ENCODE measurements around the gene WWTR1.

The WWTR1 gene

DNA sequence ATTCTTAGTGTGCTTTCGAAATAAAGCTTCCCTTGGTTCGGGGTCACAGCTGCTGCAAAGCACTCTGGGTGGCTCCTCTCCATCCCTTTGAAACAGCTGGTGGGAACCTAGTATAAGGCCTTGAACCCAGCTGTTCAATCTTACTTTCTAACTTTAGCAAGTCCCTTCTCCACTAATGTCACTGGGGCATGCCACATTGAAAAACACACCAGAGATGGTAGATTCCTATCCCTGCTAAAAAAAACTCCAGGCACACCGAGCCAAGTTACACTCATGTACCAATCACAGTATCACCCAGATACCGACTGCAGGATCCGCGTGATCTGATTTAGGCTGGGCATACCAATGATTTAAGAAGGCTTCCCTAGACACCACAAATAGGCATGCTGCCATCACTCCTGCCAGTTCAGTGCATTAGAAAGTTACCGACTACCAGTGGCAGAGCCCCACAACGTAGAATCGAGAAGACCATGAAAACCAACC, 65.0 kb downstream of the WWTR1 start:
- ATAC-seq (replicated peaks; ENCODE audit: extremely low read depth, poor library complexity, severe bottlenecking) = no peak
- H3K9me3 Mint-ChIP-seq = no peaks in the 10 kb centered on the region
- no peaks in the 10 kb centered on the region for H3K4me1 Mint-ChIP-seq
- DNase-seq (ENCODE audit: low spot score in 2 of 2) = no peak
- no peak overlapping the region for H3K27ac Mint-ChIP-seq (ENCODE audit: low read depth)
- H3K4me3 Mint-ChIP-seq = no peak overlapping the region
- peaks cover 9% of the 10 kb centered on the region for H3K27me3 Mint-ChIP-seq
- H3K36me3 Mint-ChIP-seq (ENCODE audit: insufficient read depth) = no peaks in the 10 kb centered on the region

DNA sequence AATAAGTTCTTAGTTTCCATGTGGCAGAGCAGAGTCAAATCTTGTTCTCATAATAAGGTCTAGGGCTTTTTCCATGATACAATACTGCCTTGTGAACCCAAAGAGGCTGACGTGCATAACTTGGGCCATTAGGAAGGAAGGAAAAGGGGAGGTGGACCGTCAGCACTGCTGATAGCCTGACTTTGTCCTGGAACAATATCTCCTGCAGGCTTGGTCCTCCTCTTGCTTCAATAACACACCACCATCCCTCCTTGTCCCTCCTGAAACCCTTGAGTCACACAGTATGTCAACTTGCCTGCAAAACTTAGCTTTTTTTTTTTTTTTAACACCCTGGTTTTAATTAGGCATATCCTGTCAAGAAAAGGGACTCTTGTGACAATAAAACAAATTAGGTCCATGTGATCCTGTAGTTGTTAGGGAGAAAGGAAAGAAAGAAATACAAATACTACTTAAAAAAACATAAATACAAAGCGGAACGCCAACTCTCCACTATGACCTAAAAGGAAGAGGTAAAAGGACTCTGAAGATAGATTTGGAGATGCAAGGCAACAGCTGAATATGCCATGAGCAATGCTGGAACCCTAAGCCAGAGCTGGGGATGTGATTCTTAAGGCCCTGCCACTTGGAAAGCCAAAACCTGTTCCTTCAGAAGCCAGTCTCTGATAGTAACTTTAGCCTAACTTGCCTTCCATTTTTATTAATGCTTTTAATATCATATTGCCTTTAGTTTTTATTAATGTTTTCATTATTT, 67.0 kb downstream of the WWTR1 start:
- Mint-ChIP-seq H3K27ac (ENCODE audit: low read depth) (no peak overlapping the region), H3K9me3 (no peaks in the 10 kb centered on the region)
- ATAC-seq (replicated peaks; ENCODE audit: extremely low read depth, poor library complexity, severe bottlenecking) = no peak

DNA sequence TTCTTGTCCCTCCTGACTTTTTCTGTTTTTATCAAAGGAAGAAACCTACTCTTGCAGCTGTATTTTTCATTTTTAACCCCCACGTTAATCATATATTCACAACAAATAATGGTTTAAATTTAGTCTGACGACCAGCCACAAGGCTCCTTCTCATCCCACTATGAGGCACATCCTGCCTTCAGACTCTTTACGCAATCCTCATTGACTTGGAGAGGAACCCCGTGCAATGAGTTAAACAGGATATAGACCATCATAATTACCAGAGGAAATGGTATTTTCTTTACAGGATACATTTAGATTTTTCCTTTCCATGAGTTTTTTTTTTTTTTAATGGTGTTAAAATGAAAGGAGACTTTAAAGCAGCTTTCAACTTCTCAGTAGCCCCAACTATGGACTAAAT, 68.5 kb downstream of the WWTR1 start:
- H3K4me1 Mint-ChIP-seq = no peaks in the 10 kb centered on the region
- no peak for ATAC-seq (replicated peaks; ENCODE audit: extremely low read depth, poor library complexity, severe bottlenecking)
- H3K9me3 Mint-ChIP-seq = no peaks in the 10 kb centered on the region
- no peaks in the 10 kb centered on the region for H3K36me3 Mint-ChIP-seq (ENCODE audit: insufficient read depth)
- H3K27ac Mint-ChIP-seq (ENCODE audit: low read depth) = no peak overlapping the region
- peaks cover 21% of the 10 kb centered on the region for H3K27me3 Mint-ChIP-seq
- DNase-seq (ENCODE audit: low spot score in 2 of 2) = no peak
- H3K4me3 Mint-ChIP-seq = no peak overlapping the region

More for the DNA sequence above, 67.0 kb downstream of the WWTR1 start:
- H3K4me3 Mint-ChIP-seq = no peak overlapping the region
- DNase-seq (ENCODE audit: low spot score in 2 of 2) = no peak
- no peaks in the 10 kb centered on the region for H3K4me1 Mint-ChIP-seq
- no peaks in the 10 kb centered on the region for H3K36me3 Mint-ChIP-seq (ENCODE audit: insufficient read depth)
- peaks cover 21% of the 10 kb centered on the region for H3K27me3 Mint-ChIP-seq

DNA sequence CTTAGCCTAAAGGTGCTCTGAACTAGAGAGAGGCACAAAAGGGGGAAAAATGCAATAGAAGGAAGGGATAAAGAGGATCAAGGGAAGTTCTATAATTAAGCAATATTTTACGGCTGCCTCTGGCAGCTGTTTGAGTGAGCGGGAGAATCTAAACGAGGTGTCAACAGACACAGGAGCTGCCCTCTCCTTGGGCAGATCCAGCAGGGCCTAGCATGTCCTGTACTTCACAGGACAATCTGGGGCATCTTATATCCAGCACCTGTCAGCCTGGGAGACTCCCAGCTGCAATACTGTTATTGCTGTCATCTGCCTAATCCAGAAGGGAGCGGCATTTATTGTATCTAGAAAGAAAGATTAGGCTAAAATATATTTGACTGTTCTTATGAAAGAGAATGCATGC, 68.9 kb downstream of the WWTR1 start:
- no peak for DNase-seq (ENCODE audit: low spot score in 2 of 2)
- Mint-ChIP-seq H3K4me3 (no peak overlapping the region), H3K36me3 (ENCODE audit: insufficient read depth) (no peaks in the 10 kb centered on the region), H3K27ac (ENCODE audit: low read depth) (no peak overlapping the region), H3K27me3 (peaks cover 21% of the 10 kb centered on the region), H3K9me3 (no peaks in the 10 kb centered on the region), H3K4me1 (no peaks in the 10 kb centered on the region)
- ATAC-seq (replicated peaks; ENCODE audit: extremely low read depth, poor library complexity, severe bottlenecking) = no peak

DNA sequence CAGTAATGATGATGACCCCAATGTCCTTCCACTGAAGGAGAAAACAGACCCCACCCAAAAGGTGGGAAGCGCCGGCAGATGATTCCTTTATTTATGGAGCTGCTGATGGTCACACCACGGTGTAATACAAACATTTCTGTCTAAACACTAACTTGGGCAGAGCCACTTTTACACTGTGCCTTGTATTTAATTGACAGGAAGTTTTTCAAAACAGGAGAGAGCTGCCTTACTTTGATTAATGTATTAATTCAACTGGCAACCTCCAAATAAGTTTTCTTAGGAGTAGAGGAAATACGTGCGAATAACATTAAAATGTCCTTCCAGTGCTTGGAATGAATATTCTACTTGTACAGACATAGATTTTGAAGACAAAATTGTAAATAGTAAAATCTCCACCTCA, 70.4 kb downstream of the WWTR1 start:
- H3K27ac Mint-ChIP-seq (ENCODE audit: low read depth) = no peak overlapping the region
- H3K9me3 Mint-ChIP-seq = no peaks in the 10 kb centered on the region
- ATAC-seq (replicated peaks; ENCODE audit: extremely low read depth, poor library complexity, severe bottlenecking) (no peak), DNase-seq (ENCODE audit: low spot score in 2 of 2) (no peak)
- no peaks in the 10 kb centered on the region for H3K36me3 Mint-ChIP-seq (ENCODE audit: insufficient read depth)
- no peak overlapping the region for H3K4me3 Mint-ChIP-seq
- peaks cover 12% of the 10 kb centered on the region for H3K27me3 Mint-ChIP-seq
- H3K4me1 Mint-ChIP-seq = no peaks in the 10 kb centered on the region

DNA sequence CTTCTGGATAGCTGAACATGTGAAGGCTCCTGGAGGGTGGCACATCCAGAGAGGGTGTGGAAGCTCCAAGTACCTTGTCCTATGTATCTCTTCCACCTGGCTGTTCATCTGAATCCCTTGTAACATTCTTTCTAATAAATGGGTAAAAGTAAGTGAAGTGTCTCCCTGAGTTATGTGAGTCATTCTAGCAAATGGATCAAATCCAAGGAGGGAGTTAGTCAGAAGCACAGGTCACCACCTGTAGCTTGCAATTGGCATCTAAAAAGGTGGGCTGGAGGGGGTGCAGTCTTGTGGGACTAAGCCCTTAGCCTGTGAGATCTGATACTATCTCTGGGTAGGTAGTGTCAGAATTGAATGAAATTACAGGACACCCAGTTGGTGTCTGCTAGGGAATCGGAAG, 71.0 kb downstream of the WWTR1 start:
- Mint-ChIP-seq H3K36me3 (ENCODE audit: insufficient read depth) (no peaks in the 10 kb centered on the region), H3K27me3 (peaks cover 12% of the 10 kb centered on the region), H3K27ac (ENCODE audit: low read depth) (no peak overlapping the region), H3K4me1 (no peaks in the 10 kb centered on the region), H3K4me3 (no peak overlapping the region), H3K9me3 (no peaks in the 10 kb centered on the region)
- DNase-seq (ENCODE audit: low spot score in 2 of 2) (no peak), ATAC-seq (replicated peaks; ENCODE audit: extremely low read depth, poor library complexity, severe bottlenecking) (no peak)

DNA sequence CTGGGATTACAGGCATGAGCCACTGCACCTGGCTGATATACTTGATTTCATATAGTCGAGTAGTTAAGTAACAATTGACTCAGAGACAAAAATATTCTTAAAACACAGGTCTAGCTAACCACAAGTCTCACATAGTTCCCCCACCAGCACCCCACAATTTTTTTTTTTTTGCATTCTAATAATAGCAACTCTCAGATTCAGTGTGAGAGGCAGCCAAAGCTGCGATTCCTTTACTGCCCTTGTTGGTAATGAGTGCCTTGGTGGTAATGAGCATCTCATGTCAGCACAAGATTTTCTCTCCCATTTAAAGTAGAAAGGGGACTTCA, 72.5 kb downstream of the WWTR1 start:
- no peaks in the 10 kb centered on the region for H3K36me3 Mint-ChIP-seq (ENCODE audit: insufficient read depth)
- H3K4me1 Mint-ChIP-seq = peaks cover 9% of the 10 kb centered on the region
- H3K27me3 Mint-ChIP-seq = peaks cover 22% of the 10 kb centered on the region
- ATAC-seq (replicated peaks; ENCODE audit: extremely low read depth, poor library complexity, severe bottlenecking) (no peak), DNase-seq (ENCODE audit: low spot score in 2 of 2) (no peak)
- no peak overlapping the region for H3K27ac Mint-ChIP-seq (ENCODE audit: low read depth)
- no peaks in the 10 kb centered on the region for H3K9me3 Mint-ChIP-seq
- no peak overlapping the region for H3K4me3 Mint-ChIP-seq

DNA sequence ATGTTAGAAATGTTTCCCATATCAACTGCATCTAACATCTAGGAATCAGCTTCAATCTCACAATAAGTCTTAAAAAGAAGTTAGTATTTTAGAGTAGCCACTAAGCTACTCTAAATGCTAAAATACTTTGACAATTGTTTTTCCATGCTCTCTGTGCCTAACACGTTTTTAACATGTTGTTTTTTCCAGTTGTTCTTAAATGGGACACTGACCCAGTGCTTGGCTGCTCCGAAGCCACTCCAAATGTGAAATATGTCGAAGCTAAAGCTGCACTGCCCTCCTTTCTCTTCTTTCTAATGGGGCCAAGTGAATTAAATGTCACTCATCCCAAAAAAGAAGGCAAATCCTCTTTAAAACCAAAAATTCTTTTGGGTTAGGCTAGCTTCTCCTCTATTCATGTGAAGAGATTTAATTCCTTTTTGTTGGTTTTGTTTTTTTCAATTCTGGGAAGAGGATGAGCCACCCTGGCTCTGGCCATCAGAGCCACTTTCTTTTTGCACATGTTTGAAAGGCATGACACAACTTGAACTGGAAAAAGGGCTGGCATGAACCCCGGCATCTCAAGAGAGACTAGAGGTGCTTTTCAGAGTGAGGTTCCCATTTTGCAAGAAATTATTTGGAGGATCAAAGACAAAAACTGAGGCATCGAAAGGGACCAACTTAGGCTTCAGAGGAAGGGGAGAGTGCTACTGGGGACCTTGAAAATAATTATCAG, 73.7 kb downstream of the WWTR1 start:
- no peaks in the 10 kb centered on the region for H3K36me3 Mint-ChIP-seq (ENCODE audit: insufficient read depth)
- ATAC-seq (replicated peaks; ENCODE audit: extremely low read depth, poor library complexity, severe bottlenecking) = no peak
- H3K4me1 Mint-ChIP-seq = peaks cover 16% of the 10 kb centered on the region
- no peak overlapping the region for H3K4me3 Mint-ChIP-seq
- H3K27ac Mint-ChIP-seq (ENCODE audit: low read depth) = no peak overlapping the region
- H3K27me3 Mint-ChIP-seq = peaks cover 26% of the 10 kb centered on the region
- H3K9me3 Mint-ChIP-seq = no peaks in the 10 kb centered on the region
- no peak for DNase-seq (ENCODE audit: low spot score in 2 of 2)

DNA sequence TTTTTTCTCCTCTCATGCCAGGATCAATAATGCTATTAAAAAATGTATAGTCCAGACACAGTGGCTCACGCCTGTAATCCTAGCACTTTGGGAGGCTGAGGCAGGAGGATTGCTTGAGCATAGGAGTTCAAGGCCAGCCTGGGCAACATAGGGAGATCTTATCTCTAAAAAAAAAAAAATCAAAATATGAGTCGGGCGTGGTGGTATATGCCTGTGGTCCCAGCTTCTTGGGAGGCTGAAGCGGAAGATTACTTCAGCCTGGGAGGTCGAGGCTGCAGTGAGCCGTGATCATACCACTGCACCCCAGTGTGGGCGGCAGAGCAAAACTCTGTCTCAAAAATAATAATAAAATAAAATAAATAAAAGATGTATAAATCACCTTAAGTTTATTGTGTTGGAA, 75.4 kb downstream of the WWTR1 start:
- ATAC-seq (replicated peaks; ENCODE audit: extremely low read depth, poor library complexity, severe bottlenecking) (no peak), DNase-seq (ENCODE audit: low spot score in 2 of 2) (no peak)
- H3K27me3 Mint-ChIP-seq = peaks cover 25% of the 10 kb centered on the region
- H3K9me3 Mint-ChIP-seq = no peaks in the 10 kb centered on the region
- no peaks in the 10 kb centered on the region for H3K36me3 Mint-ChIP-seq (ENCODE audit: insufficient read depth)
- H3K4me3 Mint-ChIP-seq = no peak overlapping the region
- H3K4me1 Mint-ChIP-seq = peaks cover 16% of the 10 kb centered on the region
- H3K27ac Mint-ChIP-seq (ENCODE audit: low read depth) = no peak overlapping the region

DNA sequence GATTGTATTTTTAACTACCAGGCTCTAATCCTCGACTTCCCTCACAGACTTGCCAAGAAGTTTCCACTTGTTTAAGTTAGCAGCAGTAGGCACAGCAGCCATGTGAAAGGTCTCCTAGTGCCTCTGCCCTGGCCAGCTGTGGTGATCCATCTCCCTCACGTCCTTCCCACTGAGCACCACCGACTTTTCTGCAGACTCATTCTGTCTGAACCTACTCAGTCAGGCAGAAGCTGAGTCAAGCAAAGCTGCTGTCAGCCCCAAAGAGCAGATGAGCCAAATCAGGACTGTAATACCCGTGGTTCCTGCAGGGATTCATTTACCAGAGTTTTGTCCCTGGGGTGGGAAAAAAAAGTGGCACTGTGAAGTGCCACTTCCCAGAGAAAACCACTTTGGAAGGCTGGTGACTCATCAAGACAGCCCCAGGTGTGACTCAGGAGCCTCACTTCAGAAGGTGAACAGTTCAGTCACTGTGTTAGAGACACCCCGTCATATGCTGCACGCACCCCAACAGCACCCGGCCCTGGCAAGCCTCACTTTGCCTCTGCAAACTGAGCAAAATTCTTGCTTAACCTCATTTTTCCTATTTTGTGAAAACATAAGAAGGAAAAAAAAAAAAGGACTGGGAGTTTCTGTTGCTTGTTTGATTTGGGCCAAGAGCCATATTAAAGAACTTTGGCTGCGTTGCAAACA, 76.0 kb downstream of the WWTR1 start:
- no peak overlapping the region for H3K4me3 Mint-ChIP-seq
- H3K27ac Mint-ChIP-seq (ENCODE audit: low read depth) = no peak overlapping the region

DNA sequence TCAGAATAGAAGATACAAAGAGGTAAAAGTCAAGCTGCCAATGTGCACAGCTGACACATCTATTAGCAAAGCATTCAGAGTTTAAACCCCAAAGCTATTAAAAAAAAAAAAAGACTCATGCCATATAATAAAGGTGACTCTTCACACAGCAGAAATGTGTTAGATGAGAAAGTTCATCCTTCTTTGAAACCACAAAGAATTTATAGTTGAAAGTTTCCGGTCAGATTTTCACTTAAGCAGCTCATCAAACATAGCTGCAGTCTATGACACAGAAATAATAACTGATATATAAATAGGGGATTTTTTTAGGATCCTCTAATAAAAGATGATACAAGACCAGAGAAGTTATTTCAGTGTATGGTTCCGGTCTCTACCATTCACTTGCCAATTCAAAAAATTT, 76.6 kb downstream of the WWTR1 start:
- DNase-seq (ENCODE audit: low spot score in 2 of 2) (no peak), ATAC-seq (replicated peaks; ENCODE audit: extremely low read depth, poor library complexity, severe bottlenecking) (peak; percentile 15)
- H3K4me1 Mint-ChIP-seq = peaks cover 16% of the 10 kb centered on the region
- peaks cover 14% of the 10 kb centered on the region for H3K27me3 Mint-ChIP-seq
- no peaks in the 10 kb centered on the region for H3K9me3 Mint-ChIP-seq
- no peak overlapping the region for H3K4me3 Mint-ChIP-seq
- no peaks in the 10 kb centered on the region for H3K36me3 Mint-ChIP-seq (ENCODE audit: insufficient read depth)
- H3K27ac Mint-ChIP-seq (ENCODE audit: low read depth) = no peak overlapping the region

More for the DNA sequence above, 76.0 kb downstream of the WWTR1 start:
- ATAC-seq (replicated peaks; ENCODE audit: extremely low read depth, poor library complexity, severe bottlenecking) (no peak), DNase-seq (ENCODE audit: low spot score in 2 of 2) (no peak)
- Mint-ChIP-seq H3K4me1 (peaks cover 16% of the 10 kb centered on the region), H3K9me3 (no peaks in the 10 kb centered on the region), H3K36me3 (ENCODE audit: insufficient read depth) (no peaks in the 10 kb centered on the region), H3K27me3 (peaks cover 20% of the 10 kb centered on the region)

DNA sequence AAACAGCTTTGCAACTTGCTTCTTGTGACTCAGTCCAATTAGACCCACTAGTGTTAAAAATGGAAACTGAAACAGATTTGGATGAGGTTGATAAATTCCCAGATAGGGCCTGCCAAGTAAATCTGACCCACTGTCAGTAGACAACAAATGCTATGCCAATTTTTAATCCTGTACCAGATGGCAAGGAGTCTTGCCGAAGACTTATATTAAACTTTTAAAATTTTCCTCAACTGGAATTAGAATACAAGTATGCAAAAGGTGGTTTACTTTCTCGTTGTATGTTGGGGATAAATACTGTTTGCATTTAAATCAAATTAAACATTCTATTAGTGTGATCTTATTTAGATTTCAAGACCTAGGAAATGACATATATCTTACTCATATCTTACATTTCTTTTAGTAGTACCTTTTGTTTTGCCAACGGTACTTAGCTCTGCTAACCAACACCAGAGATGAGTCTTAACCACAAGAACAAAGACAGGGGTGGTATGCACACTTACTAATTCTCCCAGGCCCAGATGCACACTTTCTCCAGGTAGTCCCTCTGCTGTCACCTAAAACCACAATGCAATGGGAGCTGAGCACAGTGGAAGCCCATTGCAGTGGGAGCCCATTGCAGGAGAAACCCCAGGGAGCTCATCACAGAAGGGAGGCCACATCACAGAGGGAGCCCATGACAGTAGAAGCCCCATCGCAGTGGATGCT, 77.8 kb downstream of the WWTR1 start:
- ATAC-seq (replicated peaks; ENCODE audit: extremely low read depth, poor library complexity, severe bottlenecking) = peak; percentile 42
- H3K27me3 Mint-ChIP-seq = peaks cover 14% of the 10 kb centered on the region
- peaks cover 16% of the 10 kb centered on the region for H3K4me1 Mint-ChIP-seq

More for the DNA sequence above, 77.8 kb downstream of the WWTR1 start:
- Mint-ChIP-seq H3K9me3 (no peaks in the 10 kb centered on the region), H3K27ac (ENCODE audit: low read depth) (no peak overlapping the region), H3K4me3 (no peak overlapping the region), H3K36me3 (ENCODE audit: insufficient read depth) (no peaks in the 10 kb centered on the region)
- no peak for DNase-seq (ENCODE audit: low spot score in 2 of 2)

All from central memory CD8-positive, alpha-beta T cell (primary cell).